ENCODE data around the gene NHSL1.

Gene NHSL1

GRCh38 chr6:138464085-138464484 lies 35.2 kb downstream of the NHSL1 start:
- no peak for DNase-seq (ENCODE audit: low read depth, low spot score)

- DNase-seq (ENCODE audit: low read depth, low spot score): no peak
Measured at GRCh38 chr6:138461647-138462046, 37.6 kb downstream of the NHSL1 start.

GRCh38 chr6:138456401-138456790 lies 42.9 kb downstream of the NHSL1 start:
- DNase-seq (ENCODE audit: low read depth, low spot score): no peak

DNA sequence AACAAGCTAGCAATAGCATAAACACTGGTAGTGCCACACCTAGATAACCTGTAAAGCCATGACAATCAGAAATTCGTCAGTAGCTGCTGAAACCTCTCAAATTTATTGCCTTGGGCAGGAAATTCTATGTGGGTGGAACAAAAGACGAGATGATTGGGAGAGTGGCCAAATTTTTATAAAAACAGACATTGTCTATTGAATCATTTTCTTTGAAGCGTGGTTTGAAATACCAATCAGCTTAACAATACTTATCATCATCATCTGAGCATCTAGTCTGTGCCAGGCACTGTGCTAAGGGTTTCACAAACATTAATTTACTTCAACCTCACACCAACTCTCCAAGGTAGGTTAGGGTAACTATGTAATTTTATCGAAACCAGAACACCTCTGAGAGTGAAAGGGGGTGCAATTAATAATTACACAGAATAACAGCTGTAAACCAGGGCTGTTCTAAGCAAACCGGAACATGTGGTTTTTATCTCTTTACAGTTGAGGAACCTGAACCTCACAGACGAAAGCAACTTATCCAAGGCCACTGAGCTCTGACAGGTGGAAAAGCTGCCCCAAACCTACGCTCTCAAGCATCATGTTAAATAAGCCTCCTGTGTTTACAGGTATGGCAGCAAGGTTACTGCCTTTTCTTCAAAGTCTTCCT lies 43.4 kb downstream of the NHSL1 start:
- no peak for DNase-seq (ENCODE audit: low read depth, low spot score)

GRCh38 chr6:138454981-138455706 lies 44.1 kb downstream of the NHSL1 start:
- no peak for DNase-seq (ENCODE audit: low read depth, low spot score)

GRCh38 chr6:138451043-138451442 lies 48.3 kb downstream of the NHSL1 start:
- no peak for DNase-seq (ENCODE audit: low read depth, low spot score)

GRCh38 chr6:138450445-138450844 lies 48.8 kb downstream of the NHSL1 start:
- DNase-seq (ENCODE audit: low read depth, low spot score): no peak

DNA sequence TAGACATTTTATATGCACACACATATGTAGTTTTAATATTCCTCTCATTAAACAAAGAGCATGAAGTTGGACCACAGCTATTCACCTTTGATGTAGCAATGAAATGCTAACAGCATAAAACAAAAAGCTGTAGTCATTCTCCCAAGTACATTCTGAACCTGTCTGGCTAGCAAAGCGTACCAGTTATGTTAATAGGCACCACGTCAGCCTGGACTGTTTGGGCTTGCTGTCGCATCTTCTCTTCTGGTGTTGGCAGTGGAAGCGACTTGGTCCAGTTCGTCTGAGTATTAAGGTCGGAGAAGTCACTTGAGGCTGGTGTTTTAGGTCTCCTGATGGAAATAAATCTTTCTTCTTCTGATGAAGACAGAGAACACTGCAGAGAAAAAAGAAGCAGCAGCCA lies 52.5 kb downstream of the NHSL1 start:
- DNase-seq (ENCODE audit: low read depth, low spot score): no peak

DNA sequence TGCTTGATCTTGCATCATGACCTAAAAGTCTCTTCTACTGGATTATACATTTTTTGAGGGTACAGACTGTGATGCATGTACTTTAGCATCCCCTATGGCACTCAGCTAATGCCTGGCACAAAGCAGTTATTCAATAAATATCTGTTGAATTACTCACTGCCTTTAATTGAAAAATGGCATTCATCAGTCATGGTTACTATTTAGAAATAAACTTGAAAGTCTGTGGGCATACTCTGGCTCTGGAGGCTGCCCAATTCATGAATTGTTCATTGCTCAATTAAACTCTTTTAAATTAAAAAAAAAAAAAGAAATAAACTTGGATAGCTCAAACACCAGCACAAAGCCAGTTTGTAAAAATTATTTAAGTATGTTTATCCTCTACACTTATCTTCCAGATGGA lies 55.3 kb downstream of the NHSL1 start:
- DNase-seq (ENCODE audit: low read depth, low spot score): no peak

- DNase-seq (ENCODE audit: low read depth, low spot score): no peak
Measured at GRCh38 chr6:138442663-138443062, 56.6 kb downstream of the NHSL1 start.

- no peak for DNase-seq (ENCODE audit: low read depth, low spot score)
Measured at GRCh38 chr6:138441965-138442364, 57.3 kb downstream of the NHSL1 start.

GRCh38 chr6:138440758-138441357 lies 58.4 kb downstream of the NHSL1 start:
- no peak for DNase-seq (ENCODE audit: low read depth, low spot score)

DNA sequence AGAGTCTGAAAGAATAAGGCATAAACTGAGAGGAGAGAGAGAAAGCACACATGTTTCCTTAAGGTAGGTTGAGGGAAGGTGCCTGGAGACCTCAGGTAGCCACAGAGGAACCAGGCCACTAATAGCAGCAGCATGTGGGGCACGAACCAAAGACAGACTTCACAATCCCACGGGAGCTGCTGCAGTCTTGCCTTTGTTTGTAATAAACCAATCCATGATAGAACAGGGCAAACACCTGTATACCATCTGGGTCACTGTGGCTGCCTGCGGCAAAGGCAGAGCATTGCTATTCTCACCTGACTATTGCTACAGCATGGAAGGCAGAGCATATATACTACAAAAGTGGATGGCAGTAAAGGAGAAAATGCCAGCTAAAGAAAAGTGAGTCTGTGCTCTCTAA lies 59.0 kb downstream of the NHSL1 start:
- no peak for DNase-seq (ENCODE audit: low read depth, low spot score)

DNA sequence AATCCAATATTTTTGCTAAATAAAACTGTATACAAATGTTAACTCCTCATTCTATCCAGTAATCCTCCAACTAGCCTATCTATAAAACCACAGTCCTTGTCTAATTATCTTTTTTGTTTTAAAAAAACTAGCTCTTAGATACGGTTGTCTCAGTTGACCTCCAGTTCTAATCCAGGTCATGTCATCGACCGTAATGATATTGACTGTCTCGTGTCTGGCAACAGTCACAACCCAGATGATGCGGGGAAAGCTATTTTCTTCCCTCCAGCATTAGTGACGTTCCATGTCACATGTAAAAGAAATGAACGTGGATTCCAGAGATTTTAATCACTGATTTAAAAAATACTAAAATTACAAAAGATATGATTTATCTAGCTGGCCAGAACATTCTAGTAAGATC lies 59.7 kb downstream of the NHSL1 start:
- no peak for DNase-seq (ENCODE audit: low read depth, low spot score)

DNA sequence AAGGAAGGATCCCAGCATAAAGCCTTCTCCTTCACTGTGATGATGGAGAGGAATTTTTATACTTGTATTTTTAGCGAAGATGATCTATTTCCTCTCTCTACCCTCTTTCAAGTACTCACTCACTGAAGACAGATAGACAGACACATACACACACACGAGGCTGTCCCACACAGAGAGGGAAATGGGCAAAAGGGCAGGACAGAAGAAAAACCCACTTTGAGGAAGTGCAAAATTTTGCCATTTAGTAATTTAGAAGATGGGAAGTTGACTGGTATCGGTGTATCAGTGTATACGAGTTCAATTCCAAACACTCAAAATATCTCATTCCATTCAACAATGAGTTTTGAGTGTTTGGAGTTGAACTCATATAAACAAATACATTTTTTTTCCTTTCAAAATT lies 64.4 kb downstream of the NHSL1 start:
- DNase-seq (ENCODE audit: low read depth, low spot score): no peak

DNA sequence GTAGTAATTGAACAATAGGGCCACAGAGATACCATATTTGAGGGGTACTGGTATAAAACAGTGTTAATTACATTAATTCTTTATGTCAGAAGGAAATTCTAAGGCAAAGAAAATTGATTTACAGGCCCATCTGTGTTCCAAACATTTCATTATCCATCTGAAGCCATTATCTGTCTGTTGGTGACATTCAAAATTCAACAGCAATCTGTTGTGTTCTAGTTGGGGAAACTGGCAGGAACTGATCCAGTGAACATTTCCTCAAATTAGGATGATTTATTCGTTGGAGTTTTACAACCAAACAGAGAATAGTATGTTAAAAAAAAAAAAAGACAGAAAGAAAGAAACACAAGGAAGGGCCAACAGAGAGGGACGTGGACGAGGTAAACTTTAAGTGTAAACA lies 65.2 kb downstream of the NHSL1 start:
- no peak for DNase-seq (ENCODE audit: low read depth, low spot score)

GRCh38 chr6:138432063-138432356 lies 67.3 kb downstream of the NHSL1 start:
- no peak for DNase-seq (ENCODE audit: low read depth, low spot score)

DNA sequence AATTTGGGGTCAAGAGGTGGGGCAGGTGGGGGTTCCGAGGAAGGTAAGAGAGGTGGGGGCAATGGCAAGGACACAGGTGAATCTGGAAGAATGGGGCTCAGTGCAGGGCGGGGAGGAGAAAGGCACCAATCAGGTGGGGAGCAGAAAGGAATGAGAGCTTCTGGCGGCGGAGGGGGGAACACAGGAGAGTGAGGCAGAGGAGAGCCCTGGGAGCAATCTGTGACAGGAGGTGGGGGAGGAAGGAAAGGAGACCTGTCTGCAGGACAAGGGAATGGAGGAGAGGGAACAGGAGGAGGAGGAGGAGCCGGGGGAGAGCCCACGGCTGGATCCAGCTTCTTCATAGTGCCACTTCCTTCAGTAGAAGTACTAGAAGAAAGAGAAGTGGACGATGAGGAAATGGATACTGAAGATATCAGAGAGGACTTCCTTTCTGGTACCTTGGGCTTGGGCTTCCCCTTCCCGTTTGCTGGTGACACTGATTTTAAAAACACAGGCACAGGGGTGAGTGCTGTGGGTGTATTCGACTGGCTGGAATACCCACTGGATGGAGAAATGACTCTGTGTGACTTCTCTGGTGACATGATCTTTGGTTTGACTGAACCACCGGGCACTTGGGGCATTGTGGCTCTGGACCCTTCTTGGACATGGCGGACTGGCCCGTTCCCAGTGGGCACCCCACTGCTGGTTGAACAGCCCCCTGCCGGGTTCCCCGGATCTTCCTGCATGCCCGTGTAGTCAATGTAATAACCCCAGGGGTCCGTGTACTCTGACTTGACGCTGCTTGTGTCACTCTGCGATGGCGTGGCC lies 67.8 kb downstream of the NHSL1 start:
- no peak for DNase-seq (ENCODE audit: low read depth, low spot score)

DNA sequence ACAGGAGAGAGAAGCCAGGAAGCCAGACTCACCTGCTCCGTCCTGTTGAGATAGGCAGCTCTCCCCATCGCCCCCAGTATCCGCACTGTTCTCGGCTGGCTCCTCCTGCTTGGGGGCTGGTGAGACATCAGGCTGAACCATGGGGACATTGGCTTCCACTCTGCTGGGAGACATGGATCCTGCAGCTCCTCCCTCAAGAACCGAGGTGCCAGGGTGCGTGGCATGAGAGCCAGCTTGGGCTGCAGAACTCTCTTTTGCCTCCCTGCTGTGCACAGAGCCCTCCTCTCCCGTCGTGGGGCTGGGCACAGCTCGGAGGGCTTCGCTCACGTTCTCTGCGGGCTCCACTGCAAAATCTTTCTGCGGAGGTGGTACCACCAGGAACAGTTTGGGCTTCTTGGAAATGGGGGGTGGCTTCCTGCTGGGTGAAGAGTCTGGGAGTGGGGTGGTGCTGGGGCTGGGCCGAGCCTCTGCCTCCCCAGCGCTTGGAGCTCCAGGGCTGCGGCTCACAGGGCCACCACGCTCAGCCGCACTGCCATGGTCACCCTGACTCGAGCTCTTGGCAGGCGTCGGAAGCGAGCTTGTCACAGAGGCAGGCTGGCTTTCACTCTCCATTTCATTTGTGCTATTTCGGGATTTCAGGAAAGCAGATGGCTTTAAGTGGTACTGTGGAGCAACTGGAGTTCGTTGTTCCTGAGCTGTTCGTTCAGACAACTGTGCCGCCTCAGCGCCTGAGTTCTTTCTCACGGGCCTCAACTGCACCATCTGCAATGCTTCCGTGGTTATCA lies 68.7 kb downstream of the NHSL1 start:
- DNase-seq (ENCODE audit: low read depth, low spot score): no peak

DNA sequence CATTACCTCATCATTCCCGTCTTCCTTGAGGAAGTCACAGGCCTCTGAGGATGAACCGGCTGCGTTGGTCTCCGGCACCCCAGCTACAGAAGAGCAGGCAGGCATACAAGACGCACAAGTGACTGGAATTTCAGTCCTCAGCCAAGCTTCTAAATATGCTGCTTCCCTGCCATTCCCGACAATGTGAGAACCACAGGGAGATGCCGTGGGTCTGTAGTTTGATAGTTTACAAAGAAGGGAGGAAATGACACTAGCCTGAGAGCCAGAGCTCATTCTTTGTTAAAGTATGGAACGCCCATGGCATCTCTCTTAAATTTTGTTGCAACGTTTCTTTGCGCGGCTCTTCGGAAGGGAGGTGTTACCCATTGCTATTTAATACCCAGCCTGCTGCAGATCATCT lies 69.5 kb downstream of the NHSL1 start:
- DNase-seq (ENCODE audit: low read depth, low spot score): no peak

- no peak for DNase-seq (ENCODE audit: low read depth, low spot score)
Measured at GRCh38 chr6:138428944-138429598, 70.2 kb downstream of the NHSL1 start.

Measured in iPS DF 19.7 (cell line).